Daoy (cell line): ENCODE results near the gene AIF1. TPM values are rescaled to one million over a fixed set of nuclear protein-coding genes. Genes with fewer than 3 reads are reported as not detected.

Source experiments
- DNase-seq: peaks from one replicate; pipeline ENCODE4 v3.0.0-alpha.2; 2015; ENCODE audit warnings: low read depth
- total RNA-seq: library from RNA; depleted of rRNA; stranded (reverse); fragments of >200 nt; shearing (Covaris generic); gene quantifications from 2 replicates; pipeline ENCODE4 v1.2.3, GENCODE V29; 2014; rRNA removed

The AIF1 gene
- not detected in 2 replicates for total RNA-seq

DNA sequence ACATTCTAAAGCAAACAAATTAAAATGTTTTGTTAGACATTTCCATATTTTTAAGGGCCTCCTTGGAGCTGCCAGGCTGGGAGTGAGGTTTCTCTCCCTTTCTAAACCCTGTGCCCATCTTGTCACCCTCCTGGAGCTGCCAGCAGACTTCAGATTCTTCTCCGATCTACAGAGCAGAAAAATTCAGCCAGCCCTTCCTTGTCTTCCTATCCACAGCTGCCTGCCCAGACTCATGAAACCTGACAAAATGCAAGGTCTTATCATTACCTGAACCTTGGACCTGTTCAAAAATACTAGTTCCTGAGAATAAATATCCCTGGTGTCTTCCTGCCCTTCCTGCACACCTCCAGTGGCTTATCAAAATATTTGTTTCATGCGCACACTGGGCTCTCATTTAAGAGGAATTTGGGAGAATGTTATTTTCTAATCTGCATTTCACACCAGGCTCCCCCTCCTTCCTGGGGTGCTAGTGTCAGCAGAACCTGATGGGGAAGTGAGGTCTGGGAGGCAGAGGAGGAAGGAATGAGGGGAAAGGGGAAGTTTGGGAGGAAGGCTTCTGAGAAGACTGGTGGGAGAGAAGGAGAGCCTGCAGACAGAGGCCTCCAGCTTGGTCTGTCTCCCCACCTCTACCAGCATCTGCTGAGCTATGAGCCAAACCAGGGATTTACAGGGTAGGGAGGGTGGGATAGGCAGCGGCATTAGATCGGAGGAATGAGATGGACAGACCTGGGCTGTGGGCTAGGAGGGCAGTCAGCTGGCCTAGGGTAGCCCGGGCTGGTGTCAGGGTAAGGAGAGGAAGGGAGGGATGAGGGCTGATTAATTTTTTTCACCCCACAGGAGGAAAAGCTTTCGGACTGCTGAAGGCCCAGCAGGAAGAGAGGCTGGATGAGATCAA is at the start of gene AIF1:
Gene AIF1 (plus strand): TSS at position 551 of the 895 bp plus-strand sequence. CDS start 96 bp downstream, at position 647.
- no peak for DNase-seq

DNA sequence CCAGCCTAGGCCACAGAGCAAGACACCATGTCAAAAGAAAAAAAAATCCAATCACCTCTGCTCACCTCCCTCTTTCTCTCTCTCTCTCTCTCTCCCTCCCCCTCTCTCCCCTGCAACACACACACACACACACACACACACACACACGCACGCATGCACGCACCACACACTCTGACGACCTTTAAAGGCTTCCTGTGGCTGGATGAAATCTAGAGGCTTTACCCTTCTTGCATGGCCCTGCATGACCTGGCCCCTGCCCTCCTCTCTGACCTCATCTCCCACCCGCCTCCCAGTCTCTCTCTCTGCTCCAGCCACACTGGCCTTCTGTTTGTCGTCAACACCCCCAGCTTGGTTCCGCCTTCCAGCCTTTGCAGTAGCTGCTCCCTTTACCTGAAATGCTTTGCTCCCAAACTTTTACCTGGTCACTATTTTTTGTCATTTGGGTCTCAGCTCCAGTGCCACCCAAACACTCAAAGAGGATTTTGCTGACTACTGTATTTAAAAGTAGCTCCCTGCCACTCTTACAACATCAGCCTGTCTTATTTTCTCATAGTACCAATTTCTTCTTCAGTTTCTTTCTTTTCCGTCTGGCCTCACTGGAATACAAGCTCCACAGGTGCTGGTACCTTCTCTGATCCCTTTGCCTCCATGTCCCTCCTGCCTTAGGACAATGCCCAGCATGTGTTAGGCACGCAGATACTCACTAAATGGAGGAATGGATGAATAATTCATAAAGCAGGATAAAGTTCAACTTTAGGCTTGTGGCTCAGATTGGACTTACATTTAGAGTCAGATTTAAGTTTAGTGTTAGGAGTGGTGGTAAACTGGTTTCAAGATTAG is 47.3 kb upstream of the AIF1 start:
- DNase-seq, result no peak

DNA sequence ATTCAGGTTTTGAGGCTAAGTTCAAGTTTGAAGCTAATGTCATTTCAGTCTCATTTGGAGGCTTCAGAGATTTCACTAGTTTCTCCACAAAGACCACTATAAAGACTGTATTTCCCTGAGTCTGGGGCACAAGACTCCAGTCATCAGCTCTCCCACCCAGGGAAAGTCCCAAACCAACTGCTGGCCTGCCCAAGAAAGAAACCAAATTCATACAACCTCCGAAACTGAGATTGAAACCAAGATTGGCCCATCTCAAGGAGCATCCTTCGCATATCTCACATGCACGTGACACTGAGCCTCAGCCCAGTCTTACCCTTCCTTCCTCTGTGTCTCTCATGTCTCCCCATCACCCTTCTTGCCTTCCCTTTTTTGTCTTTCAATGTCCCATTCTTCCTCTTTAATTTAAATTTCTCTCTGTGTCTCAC is 46.5 kb upstream of the AIF1 start:
- no peak for DNase-seq

DNA sequence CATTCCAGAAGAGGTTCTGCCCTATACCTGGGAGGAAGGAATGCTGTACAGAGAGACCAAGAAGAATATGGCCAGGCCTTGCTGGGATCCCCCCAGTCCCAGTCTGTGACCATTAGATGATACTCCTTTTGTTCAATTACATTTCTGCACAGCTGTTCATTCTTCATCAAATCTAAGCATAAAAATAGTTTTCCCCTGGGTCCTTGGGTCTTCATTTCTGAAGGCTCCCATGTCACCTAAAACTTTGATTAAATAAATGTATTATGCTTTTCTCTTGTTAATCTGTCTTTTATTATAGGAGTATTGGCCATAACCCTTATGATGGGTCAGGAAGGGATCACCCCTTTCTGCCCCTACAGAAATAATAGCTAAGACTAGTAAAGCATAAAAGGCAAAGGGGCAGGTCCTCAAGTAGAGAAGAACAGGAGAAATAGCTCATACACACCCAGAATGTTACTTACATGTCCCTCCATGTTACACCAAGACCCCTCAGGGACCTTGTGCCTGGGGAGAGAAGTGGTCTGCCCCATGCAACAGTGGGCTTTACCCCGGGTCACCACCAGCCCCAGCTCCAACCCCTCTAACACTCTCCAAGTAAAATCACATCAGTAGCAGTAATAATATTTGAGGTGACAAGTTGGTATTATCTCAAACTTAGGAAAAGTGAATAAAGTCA is 45.0 kb upstream of the AIF1 start:
- no peak for DNase-seq

DNA sequence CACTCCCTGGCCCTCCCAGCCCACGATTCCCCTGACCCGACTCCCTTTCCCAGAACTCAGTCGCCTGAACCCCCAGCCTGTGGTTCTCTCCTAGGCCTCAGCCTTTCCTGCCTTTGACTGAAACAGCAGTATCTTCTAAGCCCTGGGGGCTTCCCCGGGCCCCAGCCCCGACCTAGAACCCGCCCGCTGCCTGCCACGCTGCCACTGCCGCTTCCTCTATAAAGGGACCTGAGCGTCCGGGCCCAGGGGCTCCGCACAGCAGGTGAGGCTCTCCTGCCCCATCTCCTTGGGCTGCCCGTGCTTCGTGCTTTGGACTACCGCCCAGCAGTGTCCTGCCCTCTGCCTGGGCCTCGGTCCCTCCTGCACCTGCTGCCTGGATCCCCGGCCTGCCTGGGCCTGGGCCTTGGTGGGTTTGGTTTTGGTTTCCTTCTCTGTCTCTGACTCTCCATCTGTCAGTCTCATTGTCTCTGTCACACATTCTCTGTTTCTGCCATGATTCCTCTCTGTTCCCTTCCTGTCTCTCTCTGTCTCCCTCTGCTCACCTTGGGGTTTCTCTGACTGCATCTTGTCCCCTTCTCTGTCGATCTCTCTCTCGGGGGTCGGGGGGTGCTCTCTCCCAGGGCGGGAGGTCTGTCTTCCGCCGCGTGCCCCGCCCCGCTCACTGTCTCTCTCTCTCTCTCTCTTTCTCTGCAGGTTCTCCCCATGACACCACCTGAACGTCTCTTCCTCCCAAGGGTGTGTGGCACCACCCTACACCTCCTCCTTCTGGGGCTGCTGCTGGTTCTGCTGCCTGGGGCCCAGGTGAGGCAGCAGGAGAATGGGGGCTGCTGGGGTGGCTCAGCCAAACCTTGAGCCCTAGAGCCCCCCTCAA is 42.8 kb upstream of the AIF1 start, which contains the start of gene LTA:
Gene LTA (plus strand): TSS at position 249 of the 871 bp plus-strand sequence. CDS start 454 bp downstream, at position 703.
- DNase-seq, result no peak

DNA sequence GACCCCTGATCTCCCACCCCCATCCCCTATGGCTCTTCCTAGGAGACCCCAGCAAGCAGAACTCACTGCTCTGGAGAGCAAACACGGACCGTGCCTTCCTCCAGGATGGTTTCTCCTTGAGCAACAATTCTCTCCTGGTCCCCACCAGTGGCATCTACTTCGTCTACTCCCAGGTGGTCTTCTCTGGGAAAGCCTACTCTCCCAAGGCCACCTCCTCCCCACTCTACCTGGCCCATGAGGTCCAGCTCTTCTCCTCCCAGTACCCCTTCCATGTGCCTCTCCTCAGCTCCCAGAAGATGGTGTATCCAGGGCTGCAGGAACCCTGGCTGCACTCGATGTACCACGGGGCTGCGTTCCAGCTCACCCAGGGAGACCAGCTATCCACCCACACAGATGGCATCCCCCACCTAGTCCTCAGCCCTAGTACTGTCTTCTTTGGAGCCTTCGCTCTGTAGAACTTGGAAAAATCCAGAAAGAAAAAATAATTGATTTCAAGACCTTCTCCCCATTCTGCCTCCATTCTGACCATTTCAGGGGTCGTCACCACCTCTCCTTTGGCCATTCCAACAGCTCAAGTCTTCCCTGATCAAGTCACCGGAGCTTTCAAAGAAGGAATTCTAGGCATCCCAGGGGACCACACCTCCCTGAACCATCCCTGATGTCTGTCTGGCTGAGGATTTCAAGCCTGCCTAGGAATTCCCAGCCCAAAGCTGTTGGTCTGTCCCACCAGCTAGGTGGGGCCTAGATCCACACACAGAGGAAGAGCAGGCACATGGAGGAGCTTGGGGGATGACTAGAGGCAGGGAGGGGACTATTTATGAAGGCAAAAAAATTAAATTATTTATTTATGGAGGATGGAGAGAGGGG is 41.6 kb upstream of the AIF1 start:
- DNase-seq, result no peak

DNA sequence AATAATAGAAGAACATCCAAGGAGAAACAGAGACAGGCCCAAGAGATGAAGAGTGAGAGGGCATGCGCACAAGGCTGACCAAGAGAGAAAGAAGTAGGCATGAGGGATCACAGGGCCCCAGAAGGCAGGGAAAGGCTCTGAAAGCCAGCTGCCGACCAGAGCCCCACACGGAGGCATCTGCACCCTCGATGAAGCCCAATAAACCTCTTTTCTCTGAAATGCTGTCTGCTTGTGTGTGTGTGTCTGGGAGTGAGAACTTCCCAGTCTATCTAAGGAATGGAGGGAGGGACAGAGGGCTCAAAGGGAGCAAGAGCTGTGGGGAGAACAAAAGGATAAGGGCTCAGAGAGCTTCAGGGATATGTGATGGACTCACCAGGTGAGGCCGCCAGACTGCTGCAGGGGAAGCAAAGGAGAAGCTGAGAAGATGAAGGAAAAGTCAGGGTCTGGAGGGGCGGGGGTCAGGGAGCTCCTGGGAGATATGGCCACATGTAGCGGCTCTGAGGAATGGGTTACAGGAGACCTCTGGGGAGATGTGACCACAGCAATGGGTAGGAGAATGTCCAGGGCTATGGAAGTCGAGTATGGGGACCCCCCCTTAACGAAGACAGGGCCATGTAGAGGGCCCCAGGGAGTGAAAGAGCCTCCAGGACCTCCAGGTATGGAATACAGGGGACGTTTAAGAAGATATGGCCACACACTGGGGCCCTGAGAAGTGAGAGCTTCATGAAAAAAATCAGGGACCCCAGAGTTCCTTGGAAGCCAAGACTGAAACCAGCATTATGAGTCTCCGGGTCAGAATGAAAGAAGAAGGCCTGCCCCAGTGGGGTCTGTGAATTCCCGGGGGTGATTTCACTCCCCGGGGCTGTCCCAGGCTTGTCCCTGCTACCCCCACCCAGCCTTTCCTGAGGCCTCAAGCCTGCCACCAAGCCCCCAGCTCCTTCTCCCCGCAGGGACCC is 40.6 kb upstream of the AIF1 start:
- DNase-seq, result no peak

DNA sequence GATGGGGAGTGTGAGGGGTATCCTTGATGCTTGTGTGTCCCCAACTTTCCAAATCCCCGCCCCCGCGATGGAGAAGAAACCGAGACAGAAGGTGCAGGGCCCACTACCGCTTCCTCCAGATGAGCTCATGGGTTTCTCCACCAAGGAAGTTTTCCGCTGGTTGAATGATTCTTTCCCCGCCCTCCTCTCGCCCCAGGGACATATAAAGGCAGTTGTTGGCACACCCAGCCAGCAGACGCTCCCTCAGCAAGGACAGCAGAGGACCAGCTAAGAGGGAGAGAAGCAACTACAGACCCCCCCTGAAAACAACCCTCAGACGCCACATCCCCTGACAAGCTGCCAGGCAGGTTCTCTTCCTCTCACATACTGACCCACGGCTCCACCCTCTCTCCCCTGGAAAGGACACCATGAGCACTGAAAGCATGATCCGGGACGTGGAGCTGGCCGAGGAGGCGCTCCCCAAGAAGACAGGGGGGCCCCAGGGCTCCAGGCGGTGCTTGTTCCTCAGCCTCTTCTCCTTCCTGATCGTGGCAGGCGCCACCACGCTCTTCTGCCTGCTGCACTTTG is 39.6 kb upstream of the AIF1 start, which contains the start of gene TNF:
Gene TNF (plus strand): TSS at position 231 of the 567 bp plus-strand sequence. CDS start 177 bp downstream, at position 408.
- DNase-seq, result peak; percentile 63

DNA sequence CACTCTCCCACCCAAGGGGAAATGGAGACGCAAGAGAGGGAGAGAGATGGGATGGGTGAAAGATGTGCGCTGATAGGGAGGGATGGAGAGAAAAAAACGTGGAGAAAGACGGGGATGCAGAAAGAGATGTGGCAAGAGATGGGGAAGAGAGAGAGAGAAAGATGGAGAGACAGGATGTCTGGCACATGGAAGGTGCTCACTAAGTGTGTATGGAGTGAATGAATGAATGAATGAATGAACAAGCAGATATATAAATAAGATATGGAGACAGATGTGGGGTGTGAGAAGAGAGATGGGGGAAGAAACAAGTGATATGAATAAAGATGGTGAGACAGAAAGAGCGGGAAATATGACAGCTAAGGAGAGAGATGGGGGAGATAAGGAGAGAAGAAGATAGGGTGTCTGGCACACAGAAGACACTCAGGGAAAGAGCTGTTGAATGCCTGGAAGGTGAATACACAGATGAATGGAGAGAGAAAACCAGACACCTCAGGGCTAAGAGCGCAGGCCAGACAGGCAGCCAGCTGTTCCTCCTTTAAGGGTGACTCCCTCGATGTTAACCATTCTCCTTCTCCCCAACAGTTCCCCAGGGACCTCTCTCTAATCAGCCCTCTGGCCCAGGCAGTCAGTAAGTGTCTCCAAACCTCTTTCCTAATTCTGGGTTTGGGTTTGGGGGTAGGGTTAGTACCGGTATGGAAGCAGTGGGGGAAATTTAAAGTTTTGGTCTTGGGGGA is 38.9 kb upstream of the AIF1 start:
- DNase-seq, result no peak

DNA sequence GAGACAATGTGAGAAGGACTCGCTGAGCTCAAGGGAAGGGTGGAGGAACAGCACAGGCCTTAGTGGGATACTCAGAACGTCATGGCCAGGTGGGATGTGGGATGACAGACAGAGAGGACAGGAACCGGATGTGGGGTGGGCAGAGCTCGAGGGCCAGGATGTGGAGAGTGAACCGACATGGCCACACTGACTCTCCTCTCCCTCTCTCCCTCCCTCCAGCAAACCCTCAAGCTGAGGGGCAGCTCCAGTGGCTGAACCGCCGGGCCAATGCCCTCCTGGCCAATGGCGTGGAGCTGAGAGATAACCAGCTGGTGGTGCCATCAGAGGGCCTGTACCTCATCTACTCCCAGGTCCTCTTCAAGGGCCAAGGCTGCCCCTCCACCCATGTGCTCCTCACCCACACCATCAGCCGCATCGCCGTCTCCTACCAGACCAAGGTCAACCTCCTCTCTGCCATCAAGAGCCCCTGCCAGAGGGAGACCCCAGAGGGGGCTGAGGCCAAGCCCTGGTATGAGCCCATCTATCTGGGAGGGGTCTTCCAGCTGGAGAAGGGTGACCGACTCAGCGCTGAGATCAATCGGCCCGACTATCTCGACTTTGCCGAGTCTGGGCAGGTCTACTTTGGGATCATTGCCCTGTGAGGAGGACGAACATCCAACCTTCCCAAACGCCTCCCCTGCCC is 38.0 kb upstream of the AIF1 start:
- DNase-seq, result no peak

DNA sequence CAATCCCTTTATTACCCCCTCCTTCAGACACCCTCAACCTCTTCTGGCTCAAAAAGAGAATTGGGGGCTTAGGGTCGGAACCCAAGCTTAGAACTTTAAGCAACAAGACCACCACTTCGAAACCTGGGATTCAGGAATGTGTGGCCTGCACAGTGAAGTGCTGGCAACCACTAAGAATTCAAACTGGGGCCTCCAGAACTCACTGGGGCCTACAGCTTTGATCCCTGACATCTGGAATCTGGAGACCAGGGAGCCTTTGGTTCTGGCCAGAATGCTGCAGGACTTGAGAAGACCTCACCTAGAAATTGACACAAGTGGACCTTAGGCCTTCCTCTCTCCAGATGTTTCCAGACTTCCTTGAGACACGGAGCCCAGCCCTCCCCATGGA is 37.5 kb upstream of the AIF1 start:
- DNase-seq, result no peak

DNA sequence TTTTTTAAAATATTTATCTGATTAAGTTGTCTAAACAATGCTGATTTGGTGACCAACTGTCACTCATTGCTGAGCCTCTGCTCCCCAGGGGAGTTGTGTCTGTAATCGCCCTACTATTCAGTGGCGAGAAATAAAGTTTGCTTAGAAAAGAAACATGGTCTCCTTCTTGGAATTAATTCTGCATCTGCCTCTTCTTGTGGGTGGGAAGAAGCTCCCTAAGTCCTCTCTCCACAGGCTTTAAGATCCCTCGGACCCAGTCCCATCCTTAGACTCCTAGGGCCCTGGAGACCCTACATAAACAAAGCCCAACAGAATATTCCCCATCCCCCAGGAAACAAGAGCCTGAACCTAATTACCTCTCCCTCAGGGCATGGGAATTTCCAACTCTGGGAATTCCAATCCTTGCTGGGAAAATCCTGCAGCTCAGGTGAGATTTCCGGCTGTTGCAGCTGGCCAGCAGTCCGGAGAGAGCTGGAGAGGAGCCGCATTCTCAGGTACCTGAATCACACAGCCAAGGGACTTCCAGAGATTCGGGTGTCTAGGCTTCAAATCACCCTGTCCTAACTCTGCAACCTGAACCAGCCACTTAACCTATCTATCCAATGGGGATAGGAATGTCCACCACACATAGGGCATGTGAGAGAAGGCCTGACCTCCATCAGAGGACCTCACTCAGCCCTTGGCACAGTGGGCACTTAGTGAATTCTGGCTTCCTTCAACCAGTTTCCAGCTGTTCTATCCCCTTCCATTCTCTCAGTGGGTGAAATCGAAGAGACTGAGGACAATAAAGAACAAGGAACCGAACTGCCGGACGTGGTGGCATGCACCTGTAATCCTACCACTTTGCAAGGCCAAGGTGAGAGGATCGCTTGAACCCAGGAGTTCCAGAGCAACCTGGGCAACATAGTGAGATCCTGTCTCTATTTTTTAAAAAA is 36.6 kb upstream of the AIF1 start:
- DNase-seq, result peak; percentile 79

DNA sequence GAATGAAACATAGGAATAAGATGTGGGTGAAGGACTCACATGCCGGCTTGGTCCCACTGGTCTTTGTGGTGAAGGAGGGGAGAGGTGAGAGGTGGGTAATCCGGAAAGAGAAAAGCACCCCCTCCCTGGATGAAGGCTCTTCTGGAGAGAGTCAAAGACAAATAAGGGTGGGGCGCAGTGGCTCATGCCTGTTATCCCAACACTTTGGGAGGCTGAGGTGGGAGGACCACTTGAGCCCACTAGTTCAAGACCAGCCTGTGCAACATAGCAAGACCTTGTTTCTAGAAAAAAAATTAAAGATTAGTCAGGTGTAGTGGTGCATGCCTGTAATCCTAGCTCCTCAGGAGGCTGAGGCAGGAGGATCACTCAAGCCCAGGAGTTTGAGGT is 35.9 kb upstream of the AIF1 start:
- no peak for DNase-seq

DNA sequence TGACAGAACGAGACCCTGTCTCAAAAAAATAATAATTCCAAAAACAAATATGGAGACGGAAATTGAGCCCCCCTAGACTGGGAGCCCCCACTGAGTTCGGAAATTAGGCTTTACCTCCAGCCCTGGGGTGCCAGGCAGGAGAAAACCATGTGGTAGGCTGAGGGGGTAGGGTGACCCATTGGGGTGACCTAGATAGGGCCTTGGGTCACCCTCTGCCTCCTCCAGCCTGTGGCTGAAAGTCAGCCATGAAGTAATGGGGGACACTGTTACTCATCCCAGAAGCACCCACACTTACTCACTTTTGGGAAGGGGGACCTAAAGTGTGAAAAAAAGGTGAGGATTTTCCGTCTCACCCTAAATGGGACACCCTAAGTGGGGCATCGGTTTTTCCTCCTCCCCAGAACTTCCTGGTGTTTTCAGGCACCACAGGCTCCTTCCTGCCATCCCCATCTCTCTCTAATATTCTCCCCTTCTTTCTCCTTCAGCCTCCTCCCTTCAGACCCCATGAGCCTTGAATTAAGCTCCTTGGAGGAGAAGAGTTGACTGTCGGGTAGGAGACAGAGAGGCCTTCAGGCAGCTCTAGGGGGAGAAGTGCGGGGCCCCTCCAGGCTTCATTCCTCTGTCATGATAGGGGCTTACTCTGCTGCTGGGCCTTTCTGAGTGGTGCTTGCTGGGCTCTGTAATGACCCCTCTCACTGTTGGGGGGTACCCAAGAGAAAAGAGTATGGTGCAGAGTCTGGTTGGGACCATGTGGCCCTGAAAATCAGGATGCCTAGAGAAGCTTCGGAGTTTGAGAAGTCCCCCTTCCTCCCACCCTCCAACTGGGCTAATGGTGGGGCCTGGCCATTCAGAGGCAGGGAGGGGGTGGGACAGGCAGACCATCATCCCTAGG is 35.2 kb upstream of the AIF1 start:
- DNase-seq, result no peak

DNA sequence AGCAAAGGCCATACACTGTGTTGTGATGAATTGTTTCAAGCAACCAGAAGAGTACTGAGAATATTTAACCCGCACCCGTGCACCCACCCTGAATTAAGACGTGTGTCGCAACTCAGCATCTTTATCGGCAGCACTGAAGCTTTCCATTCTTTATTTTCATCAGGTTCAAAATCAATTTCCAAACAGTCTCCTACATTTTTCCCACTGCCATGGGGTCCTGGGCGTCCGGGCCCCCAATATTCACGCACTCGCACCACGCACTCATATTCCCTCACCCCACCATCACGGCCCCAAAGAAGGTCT is 34.6 kb upstream of the AIF1 start:
- DNase-seq, result no peak
